Activated B cell treated with CpG ODN at 0.5 μM for 24 hours (primary cell): ENCODE data around the gene ALPI. TPM values are rescaled to one million over a fixed set of nuclear protein-coding genes. Genes with fewer than 3 reads are reported as not detected.

ENCODE experiments used
- ATAC-seq: fragments of 200-7000 bp; cut with Tn5 transposase; one replicate; pipeline ENCODE4 v1.10.0; 2021; ENCODE audit warnings: low read depth, mild to moderate bottlenecking, moderate library complexity
- CTCF ChIA-PET: fragments of 350-600 bp; sonication (Branson Sonifier 250); formaldehyde crosslinking; loops from one replicate; lab custom pipeline; 2021; ENCODE audit warnings: antibody characterized with exemption; lab: Charles Lee
- POLR2A ChIA-PET: fragments of 350-600 bp; sonication (Branson Sonifier 250); formaldehyde crosslinking; loops from one replicate; lab custom pipeline; 2021; ENCODE audit warnings: antibody characterized with exemption; lab: Charles Lee
- DNase-seq: peaks from one replicate; pipeline ENCODE4 v3.0.0; 2022
- H3K27ac Mint-ChIP-seq: one replicate; pipeline ENCODE4 v1.8.0; 2020; ENCODE audit warnings: mixed read lengths
- H3K27me3 Mint-ChIP-seq: one replicate; pipeline ENCODE4 v1.8.0; 2021; ENCODE audit warnings: mixed read lengths
- H3K36me3 Mint-ChIP-seq: one replicate; pipeline ENCODE4 v1.8.0; 2021; ENCODE audit warnings: low read depth, mixed read lengths
- H3K4me1 Mint-ChIP-seq: one replicate; pipeline ENCODE4 v1.8.0; 2021; ENCODE audit warnings: mixed read lengths
- H3K4me3 Mint-ChIP-seq: one replicate; pipeline ENCODE4 v1.8.0; 2020; ENCODE audit warnings: mild to moderate bottlenecking, mixed read lengths
- H3K9me3 Mint-ChIP-seq: one replicate; pipeline ENCODE4 v1.8.0; 2020; ENCODE audit warnings: mixed read lengths
- intact Hi-C: fragments of 100-400 bp; cut with micrococcal nuclease; formaldehyde crosslinking; loops from one replicate; pipeline ENCODE4 v1.15.1; 2024
- total RNA-seq: library from RNA; stranded (reverse); gene quantifications from 2 replicates; pipeline ENCODE4 v1.2.3, GENCODE V29; 2022
- TF ChIP-seq, protein P1 (sequence below): fragments of 200-600 bp; IDR thresholded peaks from one replicate; pipeline ENCODE4 v1.8.0; 2022; ENCODE audit warnings: antibody characterized with exemption, mild to moderate bottlenecking

Gene ALPI
- total RNA-seq, 1 donor from 2014 or later, result not detected

GRCh38 chr2:232411901-232412629 is 43.9 kb upstream of the ALPI start:
- Mint-ChIP-seq H3K4me1 (peaks cover 11% of the 10 kb centered on the region), H3K27me3 (peaks cover 14% of the 10 kb centered on the region), H3K36me3 (no peaks in the 10 kb centered on the region), H3K9me3 (no peaks in the 10 kb centered on the region), H3K4me3 (no peak overlapping the region), H3K27ac (no peak overlapping the region)
- ChIA-PET CTCF (no interaction called here), POLR2A (no interaction called here)
- intact Hi-C loops, result no loop called here
- DNase-seq, result no peak
- no peak for ATAC-seq
- TF ChIP-seq, protein P1, sequence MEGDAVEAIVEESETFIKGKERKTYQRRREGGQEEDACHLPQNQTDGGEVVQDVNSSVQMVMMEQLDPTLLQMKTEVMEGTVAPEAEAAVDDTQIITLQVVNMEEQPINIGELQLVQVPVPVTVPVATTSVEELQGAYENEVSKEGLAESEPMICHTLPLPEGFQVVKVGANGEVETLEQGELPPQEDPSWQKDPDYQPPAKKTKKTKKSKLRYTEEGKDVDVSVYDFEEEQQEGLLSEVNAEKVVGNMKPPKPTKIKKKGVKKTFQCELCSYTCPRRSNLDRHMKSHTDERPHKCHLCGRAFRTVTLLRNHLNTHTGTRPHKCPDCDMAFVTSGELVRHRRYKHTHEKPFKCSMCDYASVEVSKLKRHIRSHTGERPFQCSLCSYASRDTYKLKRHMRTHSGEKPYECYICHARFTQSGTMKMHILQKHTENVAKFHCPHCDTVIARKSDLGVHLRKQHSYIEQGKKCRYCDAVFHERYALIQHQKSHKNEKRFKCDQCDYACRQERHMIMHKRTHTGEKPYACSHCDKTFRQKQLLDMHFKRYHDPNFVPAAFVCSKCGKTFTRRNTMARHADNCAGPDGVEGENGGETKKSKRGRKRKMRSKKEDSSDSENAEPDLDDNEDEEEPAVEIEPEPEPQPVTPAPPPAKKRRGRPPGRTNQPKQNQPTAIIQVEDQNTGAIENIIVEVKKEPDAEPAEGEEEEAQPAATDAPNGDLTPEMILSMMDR, result no peak

GRCh38 chr2:232412986-232413385 is 43.0 kb upstream of the ALPI start:
- Mint-ChIP-seq H3K36me3 (no peaks in the 10 kb centered on the region), H3K27me3 (peaks cover 16% of the 10 kb centered on the region), H3K9me3 (no peaks in the 10 kb centered on the region), H3K4me1 (peaks cover 11% of the 10 kb centered on the region), H3K4me3 (no peak overlapping the region), H3K27ac (no peak overlapping the region)
- TF ChIP-seq, protein P1, result no peak
- ChIA-PET CTCF (no interaction called here), POLR2A (no interaction called here)
- DNase-seq, result no peak
- no peak for ATAC-seq
- intact Hi-C loops, result no loop called here

GRCh38 chr2:232415138-232415690 is 40.7 kb upstream of the ALPI start:
- peaks cover 17% of the 10 kb centered on the region for H3K4me1 Mint-ChIP-seq
- POLR2A ChIA-PET, result no interaction called here

GRCh38 chr2:232415736-232416520 is 40.0 kb upstream of the ALPI start:
- H3K27ac Mint-ChIP-seq, result no peak overlapping the region

More at GRCh38 chr2:232415138-232415690, 40.7 kb upstream of the ALPI start:
- Mint-ChIP-seq H3K27me3 (peaks cover 23% of the 10 kb centered on the region), H3K4me3 (no peak overlapping the region), H3K36me3 (no peaks in the 10 kb centered on the region), H3K9me3 (no peaks in the 10 kb centered on the region), H3K27ac (no peak overlapping the region)
- TF ChIP-seq, protein P1, result no peak
- intact Hi-C loops, result no loop called here
- ATAC-seq, result no peak
- no peak for DNase-seq
- CTCF ChIA-PET, result no interaction called here

More at GRCh38 chr2:232415736-232416520, 40.0 kb upstream of the ALPI start:
- ChIA-PET CTCF (no interaction called here), POLR2A (no interaction called here)
- H3K9me3 Mint-ChIP-seq, result no peaks in the 10 kb centered on the region
- intact Hi-C loops, result no loop called here
- TF ChIP-seq, protein P1, result no peak
- no peaks in the 10 kb centered on the region for H3K36me3 Mint-ChIP-seq
- no peak overlapping the region for H3K4me3 Mint-ChIP-seq
- peaks cover 23% of the 10 kb centered on the region for H3K27me3 Mint-ChIP-seq
- peaks cover 21% of the 10 kb centered on the region for H3K4me1 Mint-ChIP-seq
- DNase-seq, result no peak
- ATAC-seq, result no peak
